ENCODE results near the gene REPS1.

DNA sequence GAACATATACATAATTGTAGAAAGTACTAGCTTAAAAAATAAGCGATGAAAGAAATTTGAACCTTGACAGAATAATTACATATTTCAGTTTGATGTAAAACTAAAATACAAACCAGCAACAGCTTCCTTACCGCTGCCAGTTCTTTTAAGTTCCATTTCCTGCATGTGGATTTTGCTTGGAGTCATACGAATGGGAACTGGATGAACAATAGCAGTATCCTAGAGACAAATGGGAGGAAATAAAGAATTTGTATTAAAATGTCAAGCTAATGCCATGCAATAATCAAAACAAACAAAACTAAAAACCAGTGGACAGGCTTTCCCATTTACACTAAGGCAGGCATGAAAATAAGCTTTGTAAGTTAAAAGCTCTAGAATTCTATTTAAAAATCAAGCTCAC is 67.1 kb downstream of the REPS1 start:
- TF ChIP-seq, protein P1, sequence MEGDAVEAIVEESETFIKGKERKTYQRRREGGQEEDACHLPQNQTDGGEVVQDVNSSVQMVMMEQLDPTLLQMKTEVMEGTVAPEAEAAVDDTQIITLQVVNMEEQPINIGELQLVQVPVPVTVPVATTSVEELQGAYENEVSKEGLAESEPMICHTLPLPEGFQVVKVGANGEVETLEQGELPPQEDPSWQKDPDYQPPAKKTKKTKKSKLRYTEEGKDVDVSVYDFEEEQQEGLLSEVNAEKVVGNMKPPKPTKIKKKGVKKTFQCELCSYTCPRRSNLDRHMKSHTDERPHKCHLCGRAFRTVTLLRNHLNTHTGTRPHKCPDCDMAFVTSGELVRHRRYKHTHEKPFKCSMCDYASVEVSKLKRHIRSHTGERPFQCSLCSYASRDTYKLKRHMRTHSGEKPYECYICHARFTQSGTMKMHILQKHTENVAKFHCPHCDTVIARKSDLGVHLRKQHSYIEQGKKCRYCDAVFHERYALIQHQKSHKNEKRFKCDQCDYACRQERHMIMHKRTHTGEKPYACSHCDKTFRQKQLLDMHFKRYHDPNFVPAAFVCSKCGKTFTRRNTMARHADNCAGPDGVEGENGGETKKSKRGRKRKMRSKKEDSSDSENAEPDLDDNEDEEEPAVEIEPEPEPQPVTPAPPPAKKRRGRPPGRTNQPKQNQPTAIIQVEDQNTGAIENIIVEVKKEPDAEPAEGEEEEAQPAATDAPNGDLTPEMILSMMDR (IDR thresholded peaks at IDR 0.05): no peak
- TF ChIP-seq POLR2A (IDR thresholded peaks at IDR 0.05): no peak
- TF ChIP-seq POLR2AphosphoS5 (IDR thresholded peaks at IDR 0.05): no peak

Data from prostate gland (tissue), 2 donors.